ENCODE measurements around the gene ACTN2. TPM values are rescaled to one million over a fixed set of nuclear protein-coding genes. Genes with fewer than 3 reads are reported as not detected.

The ACTN2 gene
- total RNA-seq, 4 donors from 2014 or later = 8.3 TPM; not detected in 3

- no peak for TF ChIP-seq POLR2A (IDR thresholded peaks at IDR 0.05)
- TF ChIP-seq, protein P1, sequence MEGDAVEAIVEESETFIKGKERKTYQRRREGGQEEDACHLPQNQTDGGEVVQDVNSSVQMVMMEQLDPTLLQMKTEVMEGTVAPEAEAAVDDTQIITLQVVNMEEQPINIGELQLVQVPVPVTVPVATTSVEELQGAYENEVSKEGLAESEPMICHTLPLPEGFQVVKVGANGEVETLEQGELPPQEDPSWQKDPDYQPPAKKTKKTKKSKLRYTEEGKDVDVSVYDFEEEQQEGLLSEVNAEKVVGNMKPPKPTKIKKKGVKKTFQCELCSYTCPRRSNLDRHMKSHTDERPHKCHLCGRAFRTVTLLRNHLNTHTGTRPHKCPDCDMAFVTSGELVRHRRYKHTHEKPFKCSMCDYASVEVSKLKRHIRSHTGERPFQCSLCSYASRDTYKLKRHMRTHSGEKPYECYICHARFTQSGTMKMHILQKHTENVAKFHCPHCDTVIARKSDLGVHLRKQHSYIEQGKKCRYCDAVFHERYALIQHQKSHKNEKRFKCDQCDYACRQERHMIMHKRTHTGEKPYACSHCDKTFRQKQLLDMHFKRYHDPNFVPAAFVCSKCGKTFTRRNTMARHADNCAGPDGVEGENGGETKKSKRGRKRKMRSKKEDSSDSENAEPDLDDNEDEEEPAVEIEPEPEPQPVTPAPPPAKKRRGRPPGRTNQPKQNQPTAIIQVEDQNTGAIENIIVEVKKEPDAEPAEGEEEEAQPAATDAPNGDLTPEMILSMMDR (IDR thresholded peaks at IDR 0.05) = no peak
- no peak for DNase-seq
- no peaks in the 10 kb centered on the region for H3K27me3 ChIP-seq
- no peak overlapping the region for H3K4me3 ChIP-seq
- H3K36me3 ChIP-seq = no peaks in the 10 kb centered on the region
- H3K27ac ChIP-seq = no peak overlapping the region
- no peaks in the 10 kb centered on the region for H3K4me1 ChIP-seq
- no peaks in the 10 kb centered on the region for H3K9me3 ChIP-seq
Observed at GRCh38 chr1:236724049-236724448, 37.8 kb downstream of the ACTN2 start.

DNA sequence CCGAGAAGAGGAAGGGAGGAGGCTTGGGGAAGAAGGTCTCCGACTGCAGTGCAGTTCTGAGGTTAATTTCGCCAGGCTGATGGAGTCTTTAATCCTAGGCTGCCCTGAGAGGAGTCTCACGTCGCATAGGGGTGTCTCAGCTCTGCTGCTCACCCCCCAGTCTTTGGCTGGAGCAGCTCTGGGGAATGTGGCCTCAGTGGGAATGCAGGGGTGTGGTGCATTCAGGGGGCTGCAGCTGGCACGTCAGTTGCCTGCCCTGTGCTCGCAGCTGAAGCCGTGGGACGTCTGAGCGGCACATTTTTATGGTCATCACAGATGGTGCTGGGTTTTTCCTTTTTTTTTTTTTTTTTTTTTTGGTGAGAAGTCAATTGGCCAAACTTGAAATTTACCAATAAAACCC, 38.2 kb downstream of the ACTN2 start:
- Histone ChIP-seq H3K27me3 (no peaks in the 10 kb centered on the region), H3K36me3 (no peaks in the 10 kb centered on the region), H3K4me1 (no peaks in the 10 kb centered on the region), H3K9me3 (no peaks in the 10 kb centered on the region), H3K27ac (no peak overlapping the region), H3K4me3 (no peak overlapping the region)
- no peak for DNase-seq
- TF ChIP-seq, protein P1 (IDR thresholded peaks at IDR 0.05) = no peak
- TF ChIP-seq POLR2A (IDR thresholded peaks at IDR 0.05) = no peak

DNA sequence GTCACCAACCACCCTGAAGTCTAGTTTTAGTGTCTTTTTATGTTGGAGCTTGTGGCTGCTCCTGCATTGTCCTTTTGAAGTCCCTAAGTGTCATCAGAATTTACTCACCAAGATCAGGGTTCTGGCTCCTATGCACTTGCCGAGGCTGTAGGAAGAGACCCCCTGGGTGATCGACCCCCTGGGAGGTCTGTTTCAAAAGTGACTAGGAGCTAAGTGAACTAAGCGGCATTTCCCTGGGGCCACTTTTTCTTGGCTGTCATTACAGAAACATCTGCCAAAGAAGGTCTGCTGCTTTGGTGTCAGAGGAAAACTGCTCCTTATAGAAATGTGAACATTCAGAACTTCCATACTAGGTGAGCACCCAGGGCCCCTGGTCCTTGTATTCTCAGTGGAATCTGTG, 39.4 kb downstream of the ACTN2 start:
- Histone ChIP-seq H3K4me1 (no peaks in the 10 kb centered on the region), H3K36me3 (no peaks in the 10 kb centered on the region), H3K9me3 (no peaks in the 10 kb centered on the region), H3K4me3 (no peak overlapping the region), H3K27ac (no peak overlapping the region), H3K27me3 (no peaks in the 10 kb centered on the region)
- TF ChIP-seq, protein P1 (IDR thresholded peaks at IDR 0.05) = no peak
- no peak for TF ChIP-seq POLR2A (IDR thresholded peaks at IDR 0.05)
- DNase-seq = no peak

GRCh38 chr1:236727521-236727920, 41.2 kb downstream of the ACTN2 start:
- Histone ChIP-seq H3K27me3 (no peaks in the 10 kb centered on the region), H3K4me1 (no peaks in the 10 kb centered on the region), H3K36me3 (no peaks in the 10 kb centered on the region), H3K27ac (no peak overlapping the region), H3K4me3 (no peak overlapping the region), H3K9me3 (no peaks in the 10 kb centered on the region)
- TF ChIP-seq POLR2A (IDR thresholded peaks at IDR 0.05) = no peak
- TF ChIP-seq, protein P1 (IDR thresholded peaks at IDR 0.05) = no peak
- no peak for DNase-seq

GRCh38 chr1:236728752-236729151, 42.5 kb downstream of the ACTN2 start:
- H3K4me3 ChIP-seq = no peak overlapping the region
- H3K4me1 ChIP-seq = no peaks in the 10 kb centered on the region
- H3K36me3 ChIP-seq = no peaks in the 10 kb centered on the region
- no peaks in the 10 kb centered on the region for H3K9me3 ChIP-seq
- H3K27ac ChIP-seq = no peak overlapping the region
- TF ChIP-seq, protein P1 (IDR thresholded peaks at IDR 0.05) = no peak
- no peak for TF ChIP-seq POLR2A (IDR thresholded peaks at IDR 0.05)
- DNase-seq = no peak
- no peaks in the 10 kb centered on the region for H3K27me3 ChIP-seq

DNA sequence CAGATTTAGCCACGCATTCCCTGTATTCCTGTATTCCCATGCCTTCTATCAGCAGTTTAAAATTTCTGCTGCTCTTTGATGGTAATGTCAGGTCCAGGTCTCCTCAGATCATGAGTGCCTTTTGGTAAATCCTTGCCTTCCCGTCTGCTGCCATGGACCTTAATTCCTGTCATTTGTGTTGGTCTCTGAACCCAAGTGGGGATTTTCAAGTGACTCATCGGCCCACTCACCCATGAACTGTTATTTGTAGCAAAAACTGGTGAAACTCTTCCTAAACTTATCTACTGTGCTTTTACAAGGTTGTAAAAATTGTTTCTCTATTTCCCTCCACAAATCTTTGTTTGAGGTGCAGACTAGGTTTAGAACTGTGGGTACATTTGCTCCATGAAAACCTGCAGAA, 47.4 kb downstream of the ACTN2 start:
- no peaks in the 10 kb centered on the region for H3K36me3 ChIP-seq
- H3K9me3 ChIP-seq = no peaks in the 10 kb centered on the region
- no peaks in the 10 kb centered on the region for H3K27me3 ChIP-seq
- no peaks in the 10 kb centered on the region for H3K4me1 ChIP-seq
- no peak overlapping the region for H3K27ac ChIP-seq
- no peak for DNase-seq
- H3K4me3 ChIP-seq = no peak overlapping the region
- TF ChIP-seq POLR2A (IDR thresholded peaks at IDR 0.05) = no peak
- TF ChIP-seq, protein P1 (IDR thresholded peaks at IDR 0.05) = no peak
